Inferior parietal cortex (tissue), 1 donor: Measurements from ENCODE around the gene PRICKLE2.

Source experiments
- DNase-seq: peaks from one replicate; pipeline ENCODE4 v3.0.0-alpha.2; 2016; ENCODE audit errors: extremely low spot score

PRICKLE2 gene

GRCh38 chr3:64190517-64191515 is 34.5 kb downstream of the PRICKLE2 start:
- no peak for DNase-seq

GRCh38 chr3:64188810-64189560 is 36.3 kb downstream of the PRICKLE2 start:
- peak; percentile 48 for DNase-seq

- DNase-seq: peak; percentile 38
These were observed 38.0 kb downstream of the PRICKLE2 start for GRCh38 chr3:64187065-64187959.

- DNase-seq: no peak
These were observed 38.6 kb downstream of the PRICKLE2 start for GRCh38 chr3:64186667-64187064.

GRCh38 chr3:64185436-64185835 is 39.8 kb downstream of the PRICKLE2 start:
- no peak for DNase-seq

GRCh38 chr3:64184621-64185020 is 40.6 kb downstream of the PRICKLE2 start:
- DNase-seq: no peak

- no peak for DNase-seq
These were observed 45.4 kb downstream of the PRICKLE2 start for GRCh38 chr3:64179860-64180259.

GRCh38 chr3:64179249-64179648 is 46.0 kb downstream of the PRICKLE2 start:
- DNase-seq: no peak

- no peak for DNase-seq
These were observed 46.8 kb downstream of the PRICKLE2 start for GRCh38 chr3:64178419-64178818.

GRCh38 chr3:64176461-64176996 is 48.7 kb downstream of the PRICKLE2 start:
- no peak for DNase-seq

GRCh38 chr3:64174328-64174727 is 50.9 kb downstream of the PRICKLE2 start:
- DNase-seq: no peak

- no peak for DNase-seq
These were observed 51.7 kb downstream of the PRICKLE2 start for GRCh38 chr3:64173563-64173962.

GRCh38 chr3:64170270-64170669 is 55.0 kb downstream of the PRICKLE2 start:
- no peak for DNase-seq

GRCh38 chr3:64167868-64168267 is 57.4 kb downstream of the PRICKLE2 start:
- no peak for DNase-seq

GRCh38 chr3:64167351-64167750 is 57.9 kb downstream of the PRICKLE2 start:
- no peak for DNase-seq

- DNase-seq: no peak
These were observed 58.6 kb downstream of the PRICKLE2 start for GRCh38 chr3:64166584-64167162.

- no peak for DNase-seq
These were observed 60.9 kb downstream of the PRICKLE2 start for GRCh38 chr3:64164349-64164748.

- no peak for DNase-seq
These were observed 61.5 kb downstream of the PRICKLE2 start for GRCh38 chr3:64163755-64164148.

GRCh38 chr3:64163019-64163754 is 62.1 kb downstream of the PRICKLE2 start:
- DNase-seq: no peak

GRCh38 chr3:64161481-64161952 is 63.7 kb downstream of the PRICKLE2 start:
- no peak for DNase-seq
